HG03442 (cell line): ENCODE measurements around the gene MSH5.
"Not testable (repeated sequence)": the region's sequence is repeated elsewhere in the genome, so short reads cannot be mapped to it uniquely, and the experiment has no call there.

Source experiments
- ATAC-seq: cut with Tn5 transposase; IDR thresholded peaks from one replicate; pipeline ENCODE4 v1.9.1; 2021; ENCODE audit warnings: mild to moderate bottlenecking, moderate library complexity; ENCODE audit not compliant: unreplicated experiment

MSH5 gene

DNA sequence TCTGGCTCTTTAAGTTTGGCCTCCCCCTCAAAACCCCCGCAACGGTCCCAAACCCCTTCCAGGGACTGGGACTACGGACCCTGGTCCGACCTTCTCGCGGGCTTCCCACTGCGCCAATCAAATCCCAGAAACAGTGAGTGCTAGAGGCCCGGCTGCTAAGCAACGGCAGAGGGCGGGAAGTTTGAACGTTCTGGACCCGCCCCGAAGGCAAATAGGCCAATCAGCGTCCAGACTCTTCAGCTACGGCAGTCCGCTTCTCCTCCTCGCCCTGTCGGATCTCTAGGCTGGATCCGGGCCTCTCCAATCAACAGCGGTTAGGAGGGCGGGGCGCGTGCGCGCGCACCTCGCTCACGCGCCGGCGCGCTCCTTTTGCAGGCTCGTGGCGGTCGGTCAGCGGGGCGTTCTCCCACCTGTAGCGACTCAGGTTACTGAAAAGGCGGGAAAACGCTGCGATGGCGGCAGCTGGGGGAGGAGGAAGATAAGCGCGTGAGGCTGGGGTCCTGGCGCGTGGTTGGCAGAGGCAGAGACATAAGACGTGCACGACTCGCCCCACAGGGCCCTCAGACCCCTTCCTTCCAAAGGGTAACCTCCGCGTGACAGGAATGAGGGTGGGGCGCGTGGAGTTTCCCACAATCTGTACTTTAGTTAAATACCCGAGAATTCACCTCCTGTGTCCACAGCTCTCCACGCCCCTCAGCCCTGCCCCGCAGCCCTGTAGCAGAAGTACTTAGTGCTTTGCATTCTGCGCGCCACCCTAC lies at the start of gene MSH5:
TSS of gene MSH5 (plus strand) at position 367 of the 758 bp plus-strand sequence. CDS start 462 bp downstream, outside the sequence.
- ATAC-seq = peak; percentile 76

DNA sequence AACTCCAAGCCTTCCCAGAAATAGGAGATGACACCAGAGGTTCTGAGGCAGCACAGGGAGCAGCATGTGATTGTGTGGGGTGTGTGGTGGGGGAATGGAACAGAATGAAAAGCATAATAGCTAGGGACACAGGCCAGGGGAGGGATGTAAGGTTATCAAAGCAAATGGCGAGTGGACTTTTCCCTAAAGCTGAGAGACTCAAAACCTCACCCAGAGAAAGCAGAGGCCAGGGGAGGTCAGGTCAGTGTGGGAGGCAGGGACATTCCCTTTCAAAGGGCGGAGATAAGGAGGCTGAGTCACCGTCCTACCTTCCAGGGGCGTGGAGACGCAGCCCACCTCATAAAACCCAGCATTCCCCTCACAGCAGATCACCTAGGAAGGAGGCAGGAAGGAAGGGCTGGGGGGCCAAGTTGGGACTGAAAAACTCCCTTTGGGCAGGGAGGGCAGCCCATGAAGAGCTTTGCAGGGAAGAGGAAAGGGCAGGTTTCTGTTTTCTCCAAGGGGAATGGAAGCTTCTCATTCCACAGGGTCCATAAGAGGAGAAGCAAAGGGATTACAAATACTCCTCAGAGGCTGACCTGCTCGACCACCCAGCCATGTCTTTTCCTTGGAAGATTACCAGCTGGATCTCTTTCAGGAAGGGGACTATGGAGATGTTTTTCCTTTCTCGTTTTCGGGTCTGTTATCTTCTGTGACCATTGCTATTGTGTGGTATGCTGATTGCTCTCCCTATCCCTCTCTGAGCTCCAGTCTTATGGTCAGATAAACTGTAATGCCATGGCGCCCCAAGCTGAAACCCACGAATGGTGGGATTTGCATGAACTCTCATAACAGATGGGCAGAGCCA lies 49.4 kb upstream of the MSH5 start:
- ATAC-seq = no peak

GRCh38 chr6:31691078-31691463 lies 48.7 kb upstream of the MSH5 start:
- no peak for ATAC-seq

DNA sequence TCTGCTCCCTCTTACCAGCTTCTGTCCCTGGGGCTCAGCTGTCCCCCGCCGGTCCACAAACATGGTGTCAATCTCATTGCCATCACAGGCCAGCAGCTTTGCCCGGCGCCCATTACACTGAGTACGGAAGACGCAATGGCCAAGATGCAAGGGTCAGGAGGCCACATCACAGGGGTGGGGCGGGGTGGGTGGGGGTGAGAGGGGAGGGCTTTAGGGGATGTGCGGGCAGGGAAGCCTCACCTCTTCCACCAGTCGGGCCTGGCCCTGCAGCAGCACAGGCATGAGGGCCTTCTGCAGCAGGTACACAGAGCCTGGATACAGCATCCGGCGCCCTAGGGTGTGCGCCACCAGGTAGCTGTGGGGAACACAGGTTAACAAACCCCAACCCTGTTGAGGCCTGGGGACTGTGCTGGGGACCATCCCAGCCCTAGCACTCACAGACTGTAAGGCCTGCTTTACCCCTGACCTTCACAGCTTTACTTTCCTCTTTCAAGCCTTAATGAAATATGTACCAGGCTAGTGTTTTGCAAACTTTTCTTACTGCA lies 48.2 kb upstream of the MSH5 start:
- ATAC-seq = no peak

DNA sequence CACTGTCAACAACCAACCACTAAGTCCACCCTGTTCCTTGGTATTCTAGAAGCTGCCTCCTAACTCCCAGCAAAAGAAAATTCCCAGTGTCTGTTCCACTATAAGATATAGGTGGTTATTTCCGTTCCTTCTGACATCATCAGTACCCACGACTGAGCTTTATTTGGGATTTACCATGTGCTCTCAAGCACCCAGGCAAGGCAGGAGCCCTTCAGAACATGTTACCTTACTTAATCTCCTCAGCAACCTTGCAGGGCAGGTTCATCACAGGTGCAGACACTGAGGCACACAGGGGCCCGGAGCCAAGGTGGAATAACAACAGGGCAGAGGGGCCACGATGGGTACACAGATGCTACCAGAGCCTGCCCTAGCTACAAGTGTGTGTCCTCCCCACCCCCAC lies 47.5 kb upstream of the MSH5 start:
- no peak for ATAC-seq

DNA sequence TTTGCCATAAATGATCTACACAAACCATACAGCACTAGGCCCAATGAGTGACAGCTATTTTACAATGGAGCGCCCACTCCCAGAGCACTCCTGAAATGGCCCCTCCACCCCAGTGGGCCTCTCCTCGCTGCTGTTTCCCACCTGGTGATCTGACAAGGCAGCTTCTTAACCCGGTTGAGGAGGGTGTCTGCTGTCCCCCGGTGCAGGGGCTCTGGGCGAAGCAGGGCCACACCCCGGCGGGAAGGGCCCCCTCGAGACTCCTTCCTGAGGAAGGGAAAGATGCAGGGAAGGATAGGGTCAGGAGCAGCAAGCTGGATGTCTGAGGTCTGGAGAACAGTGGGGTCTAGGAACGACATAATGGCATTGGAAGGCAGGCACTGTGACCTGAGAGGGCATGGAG lies 46.9 kb upstream of the MSH5 start:
- no peak for ATAC-seq

GRCh38 chr6:31693535-31693934 lies 46.3 kb upstream of the MSH5 start:
- no peak for ATAC-seq

- ATAC-seq = no peak
Measured at GRCh38 chr6:31697555-31697954, 42.2 kb upstream of the MSH5 start.

- no peak for ATAC-seq
Measured at GRCh38 chr6:31700740-31701401, 38.9 kb upstream of the MSH5 start.

DNA sequence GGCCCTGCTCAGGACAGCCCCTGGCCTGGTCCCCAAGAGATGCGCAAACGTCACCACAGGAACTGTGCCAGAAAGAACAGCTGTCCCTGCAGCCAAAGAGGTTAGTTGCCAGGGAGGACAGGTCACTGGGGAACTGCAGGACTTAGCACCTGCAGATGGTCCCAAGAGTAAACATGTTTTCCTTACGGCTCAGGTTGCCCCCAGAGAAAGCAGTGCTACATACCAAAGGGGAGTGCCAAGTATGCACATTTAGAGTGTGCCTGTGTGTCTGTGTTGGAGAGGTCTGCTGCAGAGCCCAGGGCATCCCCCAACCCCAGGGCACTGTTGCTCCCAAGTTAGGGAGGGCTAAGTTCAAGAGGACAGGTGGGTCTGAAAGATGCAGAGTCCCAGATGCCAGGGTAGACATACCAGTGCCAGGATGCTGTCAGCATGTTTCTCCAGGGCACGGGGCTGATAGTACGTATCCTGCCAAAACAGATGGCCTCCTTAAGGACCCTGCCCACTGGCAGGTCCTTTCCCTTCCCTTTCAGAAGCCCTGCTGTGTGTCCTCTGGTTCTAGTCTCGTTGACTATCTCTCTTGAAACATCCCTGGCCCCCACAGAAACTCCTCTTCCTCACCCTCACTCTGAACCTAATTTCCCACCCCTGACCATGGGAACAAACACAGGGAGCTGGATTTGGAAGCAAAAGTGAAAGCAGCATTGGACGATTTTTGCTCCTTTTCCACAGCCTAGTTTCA lies 38.0 kb upstream of the MSH5 start:
- no peak for ATAC-seq

GRCh38 chr6:31702405-31702818 lies 37.4 kb upstream of the MSH5 start:
- no peak for ATAC-seq

DNA sequence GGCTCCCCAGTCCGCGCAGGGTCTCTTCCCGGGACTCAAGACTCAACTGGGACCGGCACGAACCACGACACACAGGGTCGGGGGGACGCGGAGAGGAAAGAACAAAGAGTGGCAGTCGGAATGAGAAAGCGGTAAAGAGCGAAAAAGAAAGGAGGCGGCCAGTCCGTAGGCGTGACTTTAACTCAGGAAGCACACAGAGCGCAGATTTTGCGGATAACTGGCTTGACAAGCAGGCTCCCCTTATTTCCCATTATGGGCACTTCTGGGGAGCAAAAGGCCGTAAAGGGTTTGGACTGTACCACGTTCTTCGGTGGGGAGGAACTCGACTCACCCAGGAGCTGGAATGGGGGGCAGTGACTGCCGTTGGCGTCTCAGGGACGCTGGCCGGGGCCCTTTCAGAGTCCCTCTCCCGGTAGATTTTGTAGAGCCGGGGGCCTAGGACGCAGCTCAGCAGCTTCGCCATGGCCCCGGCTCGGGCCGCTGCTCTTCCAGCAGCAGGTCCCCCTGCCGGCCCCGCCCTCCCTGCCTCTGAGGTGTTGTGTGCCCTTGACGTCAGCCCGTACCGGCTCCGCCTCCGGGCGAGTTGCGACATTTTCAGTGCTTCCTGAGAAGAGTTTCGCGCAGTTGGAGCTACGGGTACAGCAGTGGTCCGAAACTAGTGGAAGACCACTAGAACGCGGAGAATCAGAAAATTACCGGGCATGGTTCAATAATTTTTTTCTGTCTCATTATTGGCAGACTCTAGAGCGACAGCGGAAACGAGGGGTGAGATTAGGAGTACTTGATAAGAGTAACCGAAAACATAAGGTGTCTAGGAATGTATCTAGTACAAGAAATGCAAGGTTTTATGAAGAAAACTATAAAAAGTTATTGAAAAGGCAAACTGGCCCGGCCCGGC lies 36.7 kb upstream of the MSH5 start, which contains the start of gene ABHD16A:
TSS of gene ABHD16A (minus strand) at position 506 of the 898 bp plus-strand sequence. CDS start at position 463, 43 bp downstream.
- ATAC-seq = peak; percentile 86

DNA sequence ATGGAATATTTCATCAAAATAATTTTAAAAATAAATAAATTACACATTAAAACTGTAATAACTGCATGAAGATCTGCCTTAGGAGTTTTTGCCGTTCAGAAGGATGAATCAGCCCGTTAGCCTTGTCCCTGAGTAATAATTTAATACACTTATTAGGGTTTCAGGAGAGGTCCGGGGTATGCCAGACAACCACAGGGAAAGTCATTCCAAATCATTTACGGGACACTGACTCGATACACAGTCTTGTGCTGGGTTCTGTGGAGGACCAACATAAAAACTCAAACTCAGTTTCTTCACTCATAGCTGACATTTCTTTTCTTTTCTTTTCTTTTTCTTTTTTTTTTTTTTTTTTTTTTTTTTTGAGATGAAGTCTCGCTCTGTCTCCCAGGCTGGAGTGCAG lies 33.9 kb upstream of the MSH5 start:
- ATAC-seq = no peak

GRCh38 chr6:31706599-31706998 lies 33.2 kb upstream of the MSH5 start, which contains the start of gene LY6G6F:
LY6G6F (plus strand) TSS chr6:31706866; CDS start chr6:31706907, 41 bp downstream.
- no peak for ATAC-seq

DNA sequence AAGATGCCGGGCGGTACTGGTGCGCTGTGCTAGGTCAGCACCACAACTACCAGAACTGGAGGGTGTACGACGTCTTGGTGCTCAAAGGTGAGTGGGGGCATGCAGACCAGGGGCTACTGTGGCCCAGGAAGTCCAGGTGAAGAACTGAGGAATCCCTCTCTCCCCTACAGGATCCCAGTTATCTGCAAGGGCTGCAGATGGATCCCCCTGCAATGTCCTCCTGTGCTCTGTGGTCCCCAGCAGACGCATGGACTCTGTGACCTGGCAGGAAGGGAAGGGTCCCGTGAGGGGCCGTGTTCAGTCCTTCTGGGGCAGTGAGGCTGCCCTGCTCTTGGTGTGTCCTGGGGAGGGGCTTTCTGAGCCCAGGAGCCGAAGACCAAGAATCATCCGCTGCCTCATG lies 32.1 kb upstream of the MSH5 start:
- ATAC-seq = no peak

- ATAC-seq = no peak
Measured at GRCh38 chr6:31708224-31708623, 31.6 kb upstream of the MSH5 start.

- ATAC-seq = not testable (repeated sequence)
Measured at GRCh38 chr6:31709157-31709556, 30.6 kb upstream of the MSH5 start.

DNA sequence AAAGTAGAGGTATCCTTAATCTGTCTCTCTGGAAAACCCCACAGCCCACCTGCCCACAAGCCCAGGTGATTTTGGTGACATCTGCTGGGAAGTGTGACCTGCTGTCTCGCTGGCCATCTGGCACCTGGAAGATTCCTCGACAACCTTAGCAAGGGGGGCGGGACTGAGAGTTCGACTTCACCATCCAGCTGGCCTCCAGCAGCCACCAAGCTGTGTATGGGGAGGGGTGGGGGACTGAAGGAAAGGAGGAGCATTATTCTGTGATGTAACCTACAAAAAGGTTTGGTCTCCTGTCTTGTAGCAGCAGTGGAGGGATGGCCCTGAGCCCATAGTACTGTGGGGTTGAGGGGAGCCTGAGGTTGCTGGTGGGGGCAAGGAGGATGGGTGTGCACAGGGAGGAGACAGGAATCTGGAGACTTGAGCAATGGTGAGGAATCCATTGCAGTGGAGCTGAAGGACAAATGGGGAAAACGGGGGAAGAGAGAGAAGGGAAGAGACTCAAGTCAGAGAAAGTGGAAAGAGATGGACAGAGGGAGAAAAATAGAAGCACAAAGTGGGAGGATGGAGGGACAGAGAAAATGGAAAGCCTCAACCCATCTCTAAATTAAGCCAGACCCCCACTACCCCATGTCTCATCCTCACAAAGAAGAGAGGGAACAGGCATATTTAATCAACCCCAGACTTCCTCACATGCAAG lies 29.1 kb upstream of the MSH5 start:
- no peak for ATAC-seq

- no peak for ATAC-seq
Measured at GRCh38 chr6:31711233-31711632, 28.6 kb upstream of the MSH5 start.
